PC-9 (cell line): Measurements from ENCODE around the gene CNTNAP5. TPM values are rescaled to one million over a fixed set of nuclear protein-coding genes. Genes with fewer than 3 reads are reported as not detected.

Experiments
- BruUV-seq: library from RNA; stranded (reverse); fragments of 400-500 nt; replicated peaks from 2 replicates; lab custom pipeline; 2021; lab: Mats Ljungman, UMichigan
- CTCF ChIA-PET: fragments of 300-600 bp; sonication (Branson Sonifier 250); formaldehyde crosslinking; loops from one replicate; lab custom pipeline; 2022; ENCODE audit warnings: antibody characterized with exemption; lab: Charles Lee
- POLR2A ChIA-PET: fragments of 300-600 bp; sonication (Branson Sonifier 250); formaldehyde crosslinking; loops from one replicate; lab custom pipeline; 2022; ENCODE audit warnings: antibody characterized with exemption; ENCODE audit not compliant: unreplicated experiment; lab: Charles Lee
- DNase-seq, 2 experiments: peaks; one replicate each; pipeline versions ENCODE4 v3.0.0 to v3.0.0-alpha.2; 2015 to 2022; ENCODE audit warnings: mixed read lengths in 1 of 2
- H2AFZ ChIP-seq: fragments of 200-600 bp; sonication (generic); 2 replicates; pipeline ENCODE4 v1.8.1; 2017; ENCODE audit warnings: antibody characterized with exemption
- H3F3A ChIP-seq: fragments of 200-600 bp; sonication (generic); 2 replicates; pipeline ENCODE4 v1.8.1; 2017; ENCODE audit warnings: antibody characterized with exemption, mild to moderate bottlenecking, low read depth; ENCODE audit not compliant: insufficient read depth
- H3K27ac ChIP-seq: fragments of 200-600 bp; sonication (generic); 2 replicates; pipeline ENCODE4 v1.6.1; 2016; ENCODE audit warnings: mixed run types
- H3K27me3 ChIP-seq: fragments of 200-600 bp; sonication (generic); 2 replicates; pipeline ENCODE4 v1.6.1; 2016; ENCODE audit warnings: low read depth, mixed run types; ENCODE audit not compliant: insufficient read depth
- H3K36me3 ChIP-seq: fragments of 200-600 bp; sonication (generic); 2 replicates; pipeline ENCODE4 v1.6.1; 2016; ENCODE audit warnings: low read depth, mixed run types
- H3K4me1 ChIP-seq: fragments of 200-600 bp; sonication (generic); replicated peaks from 2 replicates; pipeline ENCODE4 v1.6.1; 2016; ENCODE audit warnings: mixed run types; ENCODE audit not compliant: insufficient read depth
- H3K4me2 ChIP-seq: fragments of 200-600 bp; sonication (generic); 2 replicates; pipeline ENCODE4 v1.6.1; 2017; ENCODE audit warnings: mixed run types
- H3K4me3 ChIP-seq: fragments of 200-600 bp; sonication (generic); 2 replicates; pipeline ENCODE4 v1.6.1; 2016; ENCODE audit warnings: mixed run types
- H3K79me2 ChIP-seq: fragments of 200-600 bp; sonication (generic); 2 replicates; pipeline ENCODE4 v1.6.1; 2017; ENCODE audit warnings: low read depth, mixed run types
- H3K9me2 ChIP-seq: fragments of 200-600 bp; sonication (generic); 2 replicates; pipeline ENCODE4 v1.8.1; 2017; ENCODE audit warnings: mild to moderate bottlenecking; ENCODE audit not compliant: insufficient read depth
- H3K9me3 ChIP-seq: fragments of 200-600 bp; sonication (generic); 2 replicates; pipeline ENCODE4 v1.8.1; 2016; ENCODE audit warnings: low read depth; ENCODE audit not compliant: insufficient read depth
- H4K20me1 ChIP-seq: fragments of 200-600 bp; sonication (generic); 2 replicates; pipeline ENCODE4 v1.8.1; 2017; ENCODE audit not compliant: insufficient read depth
- CTCF ChIP-seq: fragments of 200-600 bp; sonication (generic); conservative IDR thresholded peaks from 2 replicates; pipeline ENCODE4 v1.6.1; 2017; ENCODE audit warnings: mixed run types, antibody characterized with exemption, mild to moderate bottlenecking, moderate library complexity
- EZH2 ChIP-seq: fragments of 200-600 bp; sonication (generic); IDR thresholded peaks from 2 replicates; pipeline ENCODE4 v1.8.0; 2017; ENCODE audit warnings: antibody characterized with exemption, low read depth
- intact Hi-C: fragments of 100-400 bp; cut with micrococcal nuclease; formaldehyde crosslinking; loops from one replicate; pipeline ENCODE4 v1.10.0; 2022; ENCODE audit not compliant: unreplicated experiment
- total RNA-seq: library from RNA; stranded (reverse); gene quantifications from 2 replicates; pipeline ENCODE4 v1.2.3, GENCODE V29; 2021

Gene CNTNAP5
- total RNA-seq, 1 experiment from 2014 or later, result not detected

DNA sequence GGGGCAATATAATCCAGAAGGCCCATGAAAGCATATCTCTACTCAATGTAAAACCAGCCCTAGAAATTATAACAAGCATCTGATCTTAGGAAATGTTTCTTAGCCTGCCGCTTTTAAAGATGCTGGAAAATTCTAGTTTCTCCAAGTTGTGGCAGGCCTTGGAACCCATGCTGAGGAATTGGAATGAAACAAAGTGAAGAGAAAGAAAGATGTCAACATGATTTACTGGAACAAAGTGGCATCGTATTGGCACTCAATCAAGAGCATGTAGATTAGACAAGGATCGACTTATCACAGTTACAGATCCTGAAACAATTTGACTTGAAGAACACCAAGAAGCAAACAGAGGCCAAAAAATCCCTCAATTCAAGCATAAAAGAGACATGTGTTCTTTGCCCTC is 28.7 kb downstream of the CNTNAP5 start:
- intact Hi-C loops, result no loop called here
- H3K4me3 ChIP-seq, result no peak overlapping the region
- H3K4me2 ChIP-seq, result no peak overlapping the region
- H3K9me3 ChIP-seq, result no peaks in the 10 kb centered on the region
- DNase-seq, result no peak
- BruUV-seq, result no TSS peak
- H3F3A ChIP-seq, result no peaks in the 10 kb centered on the region
- no peaks in the 10 kb centered on the region; the same call in 1 of the 2 replicates for H4K20me1 ChIP-seq
- H3K79me2 ChIP-seq, result no peaks in the 10 kb centered on the region
- no peaks in the 10 kb centered on the region for H3K27me3 ChIP-seq
- H3K4me1 ChIP-seq, result no peaks in the 10 kb centered on the region
- TF ChIP-seq CTCF (no peak), EZH2 (no peak)
- no peaks in the 10 kb centered on the region for H3K36me3 ChIP-seq
- ChIA-PET POLR2A (no interaction called here), CTCF (no interaction called here)
- H3K9me2 ChIP-seq, result no peaks in the 10 kb centered on the region
- no peak overlapping the region for H3K27ac ChIP-seq
- H2AFZ ChIP-seq, result no peak overlapping the region

GRCh38 chr2:124063596-124063995 is 38.5 kb downstream of the CNTNAP5 start:
- H3F3A ChIP-seq, result no peaks in the 10 kb centered on the region
- DNase-seq, result no peak
- H3K9me2 ChIP-seq, result no peaks in the 10 kb centered on the region
- no TSS peak for BruUV-seq
- CTCF ChIA-PET, result no interaction called here
- intact Hi-C loops, result no loop called here
- H3K4me2 ChIP-seq, result no peak overlapping the region
- H3K79me2 ChIP-seq, result no peaks in the 10 kb centered on the region
- no peak overlapping the region for H3K4me3 ChIP-seq
- H3K27me3 ChIP-seq, result no peaks in the 10 kb centered on the region
- POLR2A ChIA-PET, result no interaction called here
- no peak overlapping the region for H2AFZ ChIP-seq
- H3K36me3 ChIP-seq, result no peaks in the 10 kb centered on the region
- H3K9me3 ChIP-seq, result no peaks in the 10 kb centered on the region
- H3K4me1 ChIP-seq, result no peaks in the 10 kb centered on the region
- TF ChIP-seq EZH2, result no peak
- no peaks in the 10 kb centered on the region for H4K20me1 ChIP-seq
- no peak overlapping the region for H3K27ac ChIP-seq

DNA sequence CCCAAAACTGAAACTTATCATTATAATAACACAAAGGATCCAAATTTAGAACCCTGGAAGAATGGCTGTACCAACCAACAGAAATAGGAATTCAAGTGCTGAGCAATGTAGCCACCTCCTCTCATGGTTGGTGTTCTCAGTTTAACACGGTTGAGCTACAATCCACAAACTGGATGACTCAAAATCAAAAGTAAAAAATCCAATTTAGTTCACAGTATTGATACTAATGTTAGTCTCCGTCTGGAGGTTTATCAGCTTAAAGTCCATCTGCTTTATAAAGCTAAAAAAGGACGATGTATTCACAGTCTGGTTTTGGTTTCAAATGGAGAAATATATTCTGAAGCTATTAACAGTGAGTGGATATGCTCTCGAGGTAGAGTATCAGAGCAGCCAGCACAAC is 40.5 kb downstream of the CNTNAP5 start:
- Histone ChIP-seq H3K4me3 (no peak overlapping the region), H3K36me3 (no peaks in the 10 kb centered on the region), H3K27ac (no peak overlapping the region), H4K20me1 (no peaks in the 10 kb centered on the region), H3K27me3 (no peaks in the 10 kb centered on the region), H3K9me3 (no peaks in the 10 kb centered on the region), H2AFZ (no peak overlapping the region), H3K9me2 (no peaks in the 10 kb centered on the region), H3K4me2 (no peak overlapping the region), H3K4me1 (no peaks in the 10 kb centered on the region), H3F3A (no peaks in the 10 kb centered on the region), H3K79me2 (no peaks in the 10 kb centered on the region)
- DNase-seq, result no peak
- no TSS peak for BruUV-seq
- intact Hi-C loops, result no loop called here
- no peak for TF ChIP-seq CTCF
- TF ChIP-seq EZH2, result no peak
- CTCF ChIA-PET, result no interaction called here
- POLR2A ChIA-PET, result no interaction called here

DNA sequence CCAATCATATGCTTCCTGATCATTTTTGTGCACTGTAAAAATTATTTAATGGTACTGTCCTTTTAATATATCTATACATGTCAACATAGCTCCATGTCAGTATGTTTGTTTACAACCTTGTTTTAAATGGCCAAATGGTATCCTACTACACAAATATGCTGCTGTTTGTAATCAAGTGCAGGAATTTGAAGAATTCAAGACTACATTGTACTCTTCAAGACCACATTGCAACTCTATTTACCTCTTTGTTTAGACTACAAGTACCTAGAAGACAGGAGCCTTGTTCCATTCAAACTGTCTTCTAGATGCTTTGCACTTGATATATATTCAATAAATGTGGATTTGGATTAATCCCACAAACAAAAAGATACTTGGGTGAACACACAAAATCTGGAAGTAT is 41.7 kb downstream of the CNTNAP5 start:
- H3K27ac ChIP-seq, result no peak overlapping the region
- BruUV-seq, result no TSS peak

More for the DNA sequence above, 41.7 kb downstream of the CNTNAP5 start:
- intact Hi-C loops, result no loop called here
- ChIA-PET CTCF (no interaction called here), POLR2A (no interaction called here)
- Histone ChIP-seq H4K20me1 (no peaks in the 10 kb centered on the region), H3K4me2 (no peak overlapping the region), H3K9me3 (no peaks in the 10 kb centered on the region), H2AFZ (no peak overlapping the region), H3F3A (no peaks in the 10 kb centered on the region), H3K4me3 (no peak overlapping the region), H3K4me1 (no peaks in the 10 kb centered on the region), H3K9me2 (no peaks in the 10 kb centered on the region), H3K36me3 (no peaks in the 10 kb centered on the region), H3K27me3 (no peaks in the 10 kb centered on the region), H3K79me2 (no peaks in the 10 kb centered on the region)
- TF ChIP-seq CTCF (no peak), EZH2 (no peak)
- DNase-seq, result no peak
